NCI-H460 (cell line): ENCODE results near the gene TOM1. TPM values are rescaled to one million over a fixed set of nuclear protein-coding genes. Genes with fewer than 3 reads are reported as not detected.
"Not testable (repeated sequence)": the region's sequence is repeated elsewhere in the genome, so short reads cannot be mapped to it uniquely, and the experiment has no call there.

Experiments
- DNase-seq: peaks from one replicate; pipeline ENCODE4 v3.0.0-alpha.2; 2016; ENCODE audit warnings: low read depth; ENCODE audit errors: extremely low read depth
- small RNA-seq, 2 experiments: library from RNA; depleted of rRNA; stranded (forward); fragments of <200 nt; gene quantifications; one replicate each; pipeline ENCODE3, GENCODE V24; 2014
- total RNA-seq: library from RNA; depleted of rRNA; stranded (reverse); fragments of >200 nt; shearing (Covaris generic); gene quantifications from 2 replicates; pipeline ENCODE4 v1.2.3, GENCODE V29; 2014; rRNA removed

The TOM1 gene
- total RNA-seq, 1 experiment from 2014 or later = 19.3 TPM

DNA sequence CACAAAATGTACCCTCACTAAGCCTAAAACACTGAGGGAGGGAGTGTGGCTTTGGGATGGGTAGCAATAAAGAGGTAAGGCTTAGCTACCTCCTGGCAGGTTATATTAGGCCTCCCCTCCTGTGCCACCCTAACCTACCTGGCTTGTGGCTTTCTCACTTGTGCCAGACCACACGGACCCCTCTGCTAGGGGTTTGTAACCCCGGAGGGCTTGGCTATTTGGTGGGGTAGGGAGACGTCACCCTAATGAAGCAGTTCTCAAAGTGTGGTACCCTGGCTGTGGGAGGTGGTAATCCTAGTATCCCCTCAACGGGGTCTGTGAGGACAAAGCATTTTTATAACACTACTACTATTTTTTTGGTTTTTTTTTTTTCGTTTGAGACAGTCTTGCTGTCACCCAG is 91.2 kb downstream of the TOM1 start:
- DNase-seq = no peak

DNA sequence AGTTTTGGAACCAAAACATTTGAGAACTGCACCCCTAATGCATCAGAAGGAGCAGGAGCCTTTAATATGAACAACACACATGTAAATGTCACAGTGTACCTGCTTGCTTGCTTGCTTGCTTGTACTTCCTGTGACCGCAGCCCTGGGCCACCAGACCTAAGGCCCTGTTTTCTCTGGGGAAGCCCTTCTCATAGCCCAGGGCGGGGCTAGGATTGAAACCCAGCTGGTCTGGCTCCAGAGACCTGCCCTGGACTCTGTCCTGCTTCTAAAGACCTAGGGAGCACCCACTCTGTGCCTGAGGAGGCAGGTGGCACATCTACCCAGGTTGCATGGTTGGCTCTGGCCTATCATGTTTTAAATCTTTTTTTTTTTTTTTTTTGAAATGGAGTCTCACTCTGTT is 92.7 kb downstream of the TOM1 start:
- no peak for DNase-seq

DNA sequence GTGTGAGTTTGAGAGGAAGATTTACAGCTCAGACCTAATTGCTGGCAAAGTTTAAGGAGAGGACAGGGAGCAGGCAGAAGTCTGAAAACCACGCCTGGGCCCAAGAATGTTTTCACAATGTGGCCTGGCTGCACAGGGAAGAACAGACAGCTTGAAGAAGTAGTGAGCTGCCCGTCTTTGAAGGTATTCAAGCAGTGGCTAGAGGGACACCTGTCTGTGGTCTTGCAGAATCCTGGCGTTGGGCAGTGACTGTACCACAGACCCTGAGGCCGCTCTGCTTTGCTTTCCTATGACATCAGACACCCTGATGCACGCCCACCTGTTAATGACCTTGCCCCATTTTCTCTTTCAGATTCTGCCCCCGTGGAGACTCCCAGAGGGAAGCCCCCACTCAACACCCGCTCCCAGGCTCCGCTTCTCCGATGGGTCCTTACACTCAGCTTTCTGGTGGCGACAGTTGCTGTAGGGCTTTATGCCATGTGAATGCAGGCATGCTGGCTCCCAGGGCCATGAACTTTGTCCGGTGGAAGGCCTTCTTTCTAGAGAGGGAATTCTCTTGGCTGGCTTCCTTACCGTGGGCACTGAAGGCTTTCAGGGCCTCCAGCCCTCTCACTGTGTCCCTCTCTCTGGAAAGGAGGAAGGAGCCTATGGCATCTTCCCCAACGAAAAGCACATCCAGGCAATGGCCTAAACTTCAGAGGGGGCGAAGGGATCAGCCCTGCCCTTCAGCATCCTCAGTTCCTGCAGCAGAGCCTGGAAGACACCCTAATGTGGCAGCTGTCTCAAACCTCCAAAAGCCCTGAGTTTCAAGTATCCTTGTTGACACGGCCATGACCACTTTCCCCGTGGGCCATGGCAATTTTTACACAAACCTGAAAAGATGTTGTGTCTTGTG is 93.7 kb downstream of the TOM1 start:
- no peak for DNase-seq

- DNase-seq = no peak
These were observed 94.3 kb downstream of the TOM1 start for GRCh38 chr22:35394011-35394312.

DNA sequence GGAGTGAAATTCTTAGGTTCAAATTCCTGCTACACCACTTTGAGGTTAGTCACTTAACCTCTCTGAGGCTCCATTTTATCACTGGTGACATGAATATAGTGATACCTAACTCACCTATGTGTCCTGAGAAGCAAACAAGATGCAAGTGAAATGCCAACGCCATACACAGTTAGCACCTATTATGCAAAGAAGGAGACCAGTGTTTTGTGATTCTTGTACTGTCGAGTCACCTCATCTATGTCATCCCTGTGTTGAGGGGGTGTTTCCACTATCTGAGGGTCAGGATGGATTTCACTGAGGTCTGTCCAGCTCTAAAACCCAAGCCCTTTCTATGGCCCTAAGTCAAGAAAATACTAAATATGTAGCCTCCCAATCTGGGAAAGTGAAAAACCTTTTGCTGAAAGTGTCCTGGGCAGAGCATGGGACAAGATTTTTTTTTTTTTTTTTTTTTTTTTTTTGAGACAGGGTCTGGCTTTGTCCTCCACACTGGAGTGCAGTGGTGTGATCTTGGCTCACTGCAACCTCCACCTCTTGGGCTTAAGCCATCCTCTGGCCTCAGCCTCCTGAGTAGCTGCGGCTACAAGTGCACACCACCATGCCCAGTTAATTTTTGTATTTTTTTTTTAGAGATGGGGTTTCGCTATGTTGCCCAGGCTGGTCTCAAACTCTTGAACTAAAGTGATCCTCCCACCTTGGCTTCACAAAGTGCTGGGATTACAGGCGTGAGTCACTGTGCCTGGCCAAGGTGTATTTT is 95.3 kb downstream of the TOM1 start:
- no peak for DNase-seq

DNA sequence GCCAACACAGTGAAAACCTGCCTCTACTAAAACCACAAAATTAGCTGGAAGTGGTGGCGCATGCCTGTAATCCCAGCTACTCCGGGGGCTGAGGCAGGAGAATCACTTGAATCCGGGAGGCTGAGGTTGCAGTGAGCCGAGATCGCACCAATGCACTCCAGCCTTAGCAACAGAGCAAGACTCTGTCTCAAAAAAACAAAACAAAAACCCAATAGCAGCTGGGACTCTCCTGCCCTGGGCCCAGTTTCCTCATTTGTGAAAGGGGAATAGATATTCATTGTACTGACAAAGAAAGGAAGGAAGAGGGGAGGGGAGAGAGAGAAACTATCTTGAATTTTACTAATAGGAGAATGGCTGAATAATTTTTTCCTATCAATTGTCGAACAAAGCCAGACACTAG is 96.9 kb downstream of the TOM1 start:
- DNase-seq = not testable (repeated sequence)

- no peak for DNase-seq
These were observed 97.6 kb downstream of the TOM1 start for GRCh38 chr22:35397095-35397904.

Small RNA genes within 50 kb of the gene (small RNA-seq; reads per million reads assigned to genes)
- 0.10 to 1.2 reads per million in 2 experiments for gene MIR3909
- gene MIR6069 = 0 reads per million in 2 experiments

Other genes with a start within 250 kb of the TOM1 start
- gene ISX, start 233.7 kb upstream of the TOM1 start, total RNA-seq = not detected in 2 replicates
- 17.0 and 22.9 TPM in 2 replicates for gene HMGXB4, start 42.4 kb upstream of the TOM1 start, total RNA-seq
- 47.5 and 49.8 TPM in 2 replicates for gene HMOX1, start 81.2 kb downstream of the TOM1 start, total RNA-seq
- 29.5 and 32.1 TPM in 2 replicates for gene MCM5, start 100.2 kb downstream of the TOM1 start, total RNA-seq
- 0.02 TPM in 1 of 2 replicates, not detected in the other for gene RASD2, start 240.9 kb downstream of the TOM1 start, total RNA-seq